Measurements from ENCODE around the gene XAF1.

GRCh38 chr17:6748617-6749016 is 7.2 kb upstream of the XAF1 start:
- TF ChIP-seq SMC3 (conservative IDR thresholded peaks at IDR 0.05; ENCODE audit: insufficient read depth, low read depth, low read length) (no peak), CBX5 (IDR thresholded peaks at IDR 0.05; ENCODE audit: borderline replicate concordance, low read depth) (no peak), TCF7 (IDR thresholded peaks at IDR 0.05; ENCODE audit: borderline replicate concordance) (no peak), CHD4 (IDR thresholded peaks at IDR 0.05; ENCODE audit: insufficient read depth, insufficient replicate concordance, low read depth, low read length, poor library complexity, severe bottlenecking) (no peak), CTCF (IDR thresholded peaks at IDR 0.05 in 2 of 3, conservative IDR thresholded peaks at IDR 0.05 in 1 of 3; ENCODE audit: insufficient read depth in 2 of 3, low read depth in 1 of 3, low read length in 3 of 3) (no peak), ATF2 (CRISPR knock-in tag; IDR thresholded peaks at IDR 0.05) (no peak), ARID4B (CRISPR knock-in tag; IDR thresholded peaks at IDR 0.05) (no peak), SMAD3 (CRISPR knock-in tag; conservative IDR thresholded peaks at IDR 0.05) (no peak), POU5F1 (IDR thresholded peaks at IDR 0.05; ENCODE audit: borderline replicate concordance, low read depth, low read length, partially characterized antibody) (no peak), YY1 (IDR thresholded peaks at IDR 0.05; ENCODE audit: borderline replicate concordance in 1 of 3, control insufficient read depth in 1 of 3, extremely low read depth in 1 of 3, insufficient read depth in 3 of 3, insufficient read length in 1 of 3, insufficient replicate concordance in 2 of 3, low read depth in 1 of 3, low read length in 2 of 3) (no peak)

Data from K562 (cell line).